ENCODE results near the gene DCAF17. TPM values are rescaled to one million over a fixed set of nuclear protein-coding genes. Genes with fewer than 3 reads are reported as not detected.

Gene DCAF17
- total and polyA plus RNA-seq, 2 of the 13 experiments (the other 11 are each of a cell fraction or from before 2014, with no cell fraction given) = 13.7 to 30.0 TPM

DNA sequence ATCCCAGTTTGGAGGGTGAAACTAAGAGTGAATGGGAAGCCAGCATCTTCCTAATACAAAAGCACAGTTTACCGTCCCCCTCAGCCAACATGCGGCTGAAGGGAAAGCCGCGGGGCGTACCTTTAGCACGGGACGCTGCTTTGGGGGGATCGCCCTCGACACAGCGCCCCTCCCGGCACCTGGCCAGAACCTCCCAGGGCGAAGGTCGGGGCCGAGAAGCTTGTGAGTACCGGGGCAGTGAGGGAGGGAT lies 338 bp upstream of the DCAF17 start, which contains the start of gene METTL8 (continued):
- TF ChIP-seq GPN1 (CRISPR knock-in tag; IDR thresholded peaks at IDR 0.05; ENCODE audit: borderline replicate concordance) = no peak
- TF ChIP-seq THAP9 (CRISPR knock-in tag; IDR thresholded peaks at IDR 0.05; ENCODE audit: borderline replicate concordance) = peak; percentile 96
- TF ChIP-seq ZNF768 (CRISPR knock-in tag; IDR thresholded peaks at IDR 0.05) = no peak
- TF ChIP-seq, protein P1, sequence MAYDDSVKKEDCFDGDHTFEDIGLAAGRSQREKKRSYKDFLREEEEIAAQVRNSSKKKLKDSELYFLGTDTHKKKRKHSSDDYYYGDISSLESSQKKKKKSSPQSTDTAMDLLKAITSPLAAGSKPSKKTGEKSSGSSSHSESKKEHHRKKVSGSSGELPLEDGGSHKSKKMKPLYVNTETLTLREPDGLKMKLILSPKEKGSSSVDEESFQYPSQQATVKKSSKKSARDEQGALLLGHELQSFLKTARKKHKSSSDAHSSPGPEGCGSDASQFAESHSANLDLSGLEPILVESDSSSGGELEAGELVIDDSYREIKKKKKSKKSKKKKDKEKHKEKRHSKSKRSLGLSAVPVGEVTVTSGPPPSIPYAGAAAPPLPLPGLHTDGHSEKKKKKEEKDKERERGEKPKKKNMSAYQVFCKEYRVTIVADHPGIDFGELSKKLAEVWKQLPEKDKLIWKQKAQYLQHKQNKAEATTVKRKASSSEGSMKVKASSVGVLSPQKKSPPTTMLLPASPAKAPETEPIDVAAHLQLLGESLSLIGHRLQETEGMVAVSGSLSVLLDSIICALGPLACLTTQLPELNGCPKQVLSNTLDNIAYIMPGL (CRISPR knock-in tag; IDR thresholded peaks at IDR 0.05; ENCODE audit: borderline replicate concordance in 1 of 2, low read depth in 1 of 2) = peak; percentile 96 to 97; a peak in 3 of 4 replicates
- TF ChIP-seq TP53 (CRISPR knock-in tag; conservative IDR thresholded peaks at IDR 0.05) = 0 out of 2 replicates have a peak, but pooled peaks have one; percentile 12
- TF ChIP-seq ZNF331 (CRISPR knock-in tag; IDR thresholded peaks at IDR 0.05) = 0 out of 2 replicates have a peak, but pooled peaks have one; percentile 7
- TF ChIP-seq TEAD3 (CRISPR knock-in tag; optimal IDR thresholded peaks at IDR 0.05; ENCODE audit: borderline replicate concordance) = peak; percentile 67
- peak; percentile 52 for TF ChIP-seq FOXA3 (CRISPR knock-in tag; IDR thresholded peaks at IDR 0.05)
- TF ChIP-seq, protein P2, sequence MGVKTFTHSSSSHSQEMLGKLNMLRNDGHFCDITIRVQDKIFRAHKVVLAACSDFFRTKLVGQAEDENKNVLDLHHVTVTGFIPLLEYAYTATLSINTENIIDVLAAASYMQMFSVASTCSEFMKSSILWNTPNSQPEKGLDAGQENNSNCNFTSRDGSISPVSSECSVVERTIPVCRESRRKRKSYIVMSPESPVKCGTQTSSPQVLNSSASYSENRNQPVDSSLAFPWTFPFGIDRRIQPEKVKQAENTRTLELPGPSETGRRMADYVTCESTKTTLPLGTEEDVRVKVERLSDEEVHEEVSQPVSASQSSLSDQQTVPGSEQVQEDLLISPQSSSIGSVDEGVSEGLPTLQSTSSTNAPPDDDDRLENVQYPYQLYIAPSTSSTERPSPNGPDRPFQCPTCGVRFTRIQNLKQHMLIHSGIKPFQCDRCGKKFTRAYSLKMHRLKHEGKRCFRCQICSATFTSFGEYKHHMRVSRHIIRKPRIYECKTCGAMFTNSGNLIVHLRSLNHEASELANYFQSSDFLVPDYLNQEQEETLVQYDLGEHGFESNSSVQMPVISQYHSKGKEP (CRISPR knock-in tag; IDR thresholded peaks at IDR 0.05) = 0 out of 2 replicates have a peak, but pooled peaks have one; percentile 34
- 0 out of 2 replicates have a peak, but pooled peaks have one; percentile 67 for TF ChIP-seq HIVEP1 (CRISPR knock-in tag; IDR thresholded peaks at IDR 0.05)
- no peak for TF ChIP-seq ZFP37 (CRISPR knock-in tag; IDR thresholded peaks at IDR 0.05; ENCODE audit: borderline replicate concordance)
- peak; percentile 17 to 65; a peak in 3 of 4 replicates for TF ChIP-seq NR2F1 (CRISPR knock-in tag; IDR thresholded peaks at IDR 0.05)
- TF ChIP-seq, protein P3, sequence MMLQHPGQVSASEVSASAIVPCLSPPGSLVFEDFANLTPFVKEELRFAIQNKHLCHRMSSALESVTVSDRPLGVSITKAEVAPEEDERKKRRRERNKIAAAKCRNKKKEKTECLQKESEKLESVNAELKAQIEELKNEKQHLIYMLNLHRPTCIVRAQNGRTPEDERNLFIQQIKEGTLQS (CRISPR knock-in tag; IDR thresholded peaks at IDR 0.05) = peak; percentile 12
- TF ChIP-seq CCAR2 (optimal IDR thresholded peaks at IDR 0.05; ENCODE audit: low read depth, low read length) = peak; percentile 32
- TF ChIP-seq STAT5B (CRISPR knock-in tag; IDR thresholded peaks at IDR 0.05) = 0 out of 2 replicates have a peak, but pooled peaks have one; percentile 83
- TF ChIP-seq, protein P4, sequence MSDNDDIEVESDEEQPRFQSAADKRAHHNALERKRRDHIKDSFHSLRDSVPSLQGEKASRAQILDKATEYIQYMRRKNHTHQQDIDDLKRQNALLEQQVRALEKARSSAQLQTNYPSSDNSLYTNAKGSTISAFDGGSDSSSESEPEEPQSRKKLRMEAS (IDR thresholded peaks at IDR 0.05) = peak; percentile 44; the same call in 1 of the 2 replicates
- TF ChIP-seq ARID5B (CRISPR knock-in tag; IDR thresholded peaks at IDR 0.05) = peak; percentile 77
- TF ChIP-seq ZNF709 (CRISPR knock-in tag; IDR thresholded peaks at IDR 0.05) = no peak
